Endothelial cell of umbilical vein (primary cell): Measurements from ENCODE around the gene TRDN. TPM values are rescaled to one million over a fixed set of nuclear protein-coding genes. Genes with fewer than 3 reads are reported as not detected.

Source experiments
- BruUV-seq: library from RNA; stranded (reverse); fragments of 400-500 nt; replicated peaks from 2 replicates; lab custom pipeline; 2021; lab: Mats Ljungman, UMichigan
- CTCF ChIA-PET: fragments of 300-600, 350-600 bp; sonication (Branson Sonifier 250); formaldehyde crosslinking; loops from one replicate; lab custom pipeline; 2021; ENCODE audit warnings: antibody characterized with exemption, inconsistent platforms; lab: Charles Lee
- POLR2A ChIA-PET: fragments of 300-600, 350-600 bp; sonication (Branson Sonifier 250); formaldehyde crosslinking; loops from one replicate; lab custom pipeline; 2021; ENCODE audit warnings: antibody characterized with exemption, inconsistent platforms; lab: Charles Lee
- DNase-seq: peaks from one replicate; pipeline ENCODE4 v3.0.0-alpha.2; 2011; ENCODE audit warnings: low read depth, low spot score
- FAIRE-seq: peaks from 2 replicates; lab custom pipeline; 2011; peaks lifted over from hg19 to GRCh38; lab: Jason Lieb, UNC
- H2AFZ ChIP-seq: 2 replicates; pipeline ENCODE4 v1.6.0; 2012; ENCODE audit warnings: low read depth, low read length, control low read depth, inconsistent platforms
- H3K27ac ChIP-seq: 2 replicates; pipeline ENCODE4 v1.5.1; 2011; ENCODE audit warnings: low read depth, mild to moderate bottlenecking, control low read depth, low read length, moderate library complexity; ENCODE audit not compliant: insufficient read depth
- H3K27me3 ChIP-seq, 2 experiments: 2 replicates each; pipeline versions ENCODE4 v1.6.0 to v1.6.1; 2011; ENCODE audit warnings: low read length in 2 of 2, mixed read lengths in 1 of 2; ENCODE audit not compliant: control insufficient read depth in 2 of 2, insufficient read depth in 2 of 2
- H3K36me3 ChIP-seq, 2 experiments: 2 replicates in 1 of 2; 3 replicates in 1 of 2; pipeline ENCODE4 v1.5.1; 2011; ENCODE audit warnings: low read length in 2 of 2, mild to moderate bottlenecking in 1 of 2, moderate library complexity in 1 of 2; ENCODE audit not compliant: control insufficient read depth in 2 of 2, insufficient read depth in 2 of 2; ENCODE audit errors: extremely low read depth in 1 of 2
- H3K4me1 ChIP-seq: 3 replicates; pipeline ENCODE4 v1.5.1; 2011; ENCODE audit warnings: mild to moderate bottlenecking, low read length; ENCODE audit not compliant: control insufficient read depth, insufficient read depth; ENCODE audit errors: extremely low read depth
- H3K4me2 ChIP-seq: 2 replicates; pipeline ENCODE4 v1.6.1; 2011; ENCODE audit warnings: low read length, control low read depth, mixed read lengths; ENCODE audit not compliant: insufficient read depth
- H3K4me3 ChIP-seq, 3 experiments: fragments of 200-600 bp in 1 of 3; sonication (generic), shearing (Covaris generic) in 1 of 3; replicated peaks in 1 of 3; 2 replicates each; pipeline ENCODE4 v1.5.1; 2011 to 2016; ENCODE audit warnings: control low read depth in 3 of 3, low read length in 3 of 3, mild to moderate bottlenecking in 2 of 3, inconsistent platforms in 1 of 3, low read depth in 1 of 3, moderate library complexity in 1 of 3; ENCODE audit not compliant: insufficient read depth in 1 of 3
- H3K79me2 ChIP-seq: 2 replicates; pipeline ENCODE4 v1.6.0; 2012; ENCODE audit warnings: low read length, inconsistent platforms; ENCODE audit not compliant: control insufficient read depth, insufficient read depth
- H3K9ac ChIP-seq: replicated peaks from 2 replicates; pipeline ENCODE3; 2011; ENCODE audit warnings: low read length, control low read depth; ENCODE audit not compliant: insufficient read depth; ENCODE audit errors: extremely low read depth
- H3K9me1 ChIP-seq: replicated peaks from 3 replicates; pipeline ENCODE4 v1.6.0; 2011; ENCODE audit warnings: mild to moderate bottlenecking, low read length; ENCODE audit not compliant: control insufficient read depth, insufficient read depth; ENCODE audit errors: extremely low read depth
- H3K9me3 ChIP-seq: replicated peaks from 2 replicates; pipeline ENCODE4 v1.5.1; 2012; ENCODE audit warnings: low read length, inconsistent platforms; ENCODE audit not compliant: control insufficient read depth, insufficient read depth
- H4K20me1 ChIP-seq: replicated peaks from 2 replicates; pipeline ENCODE3; 2011; ENCODE audit warnings: mild to moderate bottlenecking, low read length; ENCODE audit not compliant: control insufficient read depth, insufficient read depth; ENCODE audit errors: extremely low read depth
- CTCF ChIP-seq, 2 donors: IDR thresholded peaks; 1 replicate in 1 of 2; 2 replicates in 1 of 2; pipeline ENCODE4 v1.5.1; 2011; ENCODE audit warnings: low read length in 2 of 2, mild to moderate bottlenecking in 2 of 2, moderate library complexity in 2 of 2, control low read depth in 1 of 2, inconsistent platforms in 1 of 2, low read depth in 1 of 2; ENCODE audit not compliant: insufficient read depth in 1 of 2; ENCODE audit errors: extremely low read depth in 1 of 2
- EZH2 ChIP-seq: IDR thresholded peaks from 2 replicates; pipeline ENCODE4 v1.6.1; 2012; ENCODE audit warnings: borderline replicate concordance, low read depth, mild to moderate bottlenecking, moderate library complexity, low read length, inconsistent platforms; ENCODE audit not compliant: severe bottlenecking
- FOS ChIP-seq: IDR thresholded peaks from 2 replicates; pipeline ENCODE4 v1.6.1; 2011; ENCODE audit warnings: mild to moderate bottlenecking, low read length, moderate library complexity, borderline replicate concordance; ENCODE audit not compliant: insufficient read depth
- GATA2 ChIP-seq: IDR thresholded peaks from 2 replicates; pipeline ENCODE4 v1.7.0; 2011; ENCODE audit warnings: low read depth, mild to moderate bottlenecking, moderate library complexity, mixed read lengths, low read length; ENCODE audit not compliant: insufficient read length, insufficient read depth
- JUN ChIP-seq: IDR thresholded peaks from 2 replicates; pipeline ENCODE4 v1.6.1; 2011; ENCODE audit warnings: borderline replicate concordance, low read depth; ENCODE audit not compliant: insufficient read length, insufficient read depth
- MAX ChIP-seq: IDR thresholded peaks from 2 replicates; pipeline ENCODE4 v1.6.1; 2011; ENCODE audit not compliant: insufficient read depth, insufficient read length
- MYC ChIP-seq: IDR thresholded peaks from one replicate; pipeline ENCODE4 v1.6.1; 2011; ENCODE audit warnings: mild to moderate bottlenecking, low read depth, low read length
- POLR2A ChIP-seq: IDR thresholded peaks from 2 replicates; pipeline ENCODE4 v1.6.1; 2012; ENCODE audit warnings: low read depth, mild to moderate bottlenecking, control low read depth, low read length
- POLR2AphosphoS5 ChIP-seq: IDR thresholded peaks from 2 replicates; pipeline ENCODE4 v1.6.1; 2012; ENCODE audit warnings: low read depth, mild to moderate bottlenecking, control low read depth, low read length, moderate library complexity; ENCODE audit not compliant: insufficient read depth
- dilution Hi-C: fragments of 300-500 bp; cut with MboI; formaldehyde crosslinking; loops from one replicate; pipeline ENCODE4 v1.15.0; 2019; ENCODE audit warnings: low sequenced_read_pairs; ENCODE audit not compliant: extremely low pct_ligation_motif_present
- intact Hi-C: fragments of 100-400 bp; cut with micrococcal nuclease; formaldehyde crosslinking; loops from one replicate; pipeline ENCODE4 v1.10.0; 2022
- polyA plus RNA-seq, 4 experiments: library from polyadenylated mRNA; depleted of rRNA in 3 of 4; stranded (reverse) in 3 of 4; unstranded in 1 of 4; fragments of >200 nt; gene quantifications; 2 replicates each; pipeline versions ENCODE4 v1.2.1 to v1.2.3, GENCODE V29; 2011 to 2012; ENCODE audit warnings: missing spikeins in 1 of 4
- total RNA-seq: library from RNA; stranded (reverse); gene quantifications from 2 replicates; pipeline ENCODE4 v1.2.3, GENCODE V29; 2021

TRDN gene
- total and polyA plus RNA-seq, 2 donors (not counting 3 experiments of a cell fraction or from before 2014, with no cell fraction given): not detected

GRCh38 chr6:123640567-123641187 is 3.9 kb upstream of the TRDN start:
- H3K9ac ChIP-seq: no peak overlapping the region
- TF ChIP-seq POLR2AphosphoS5 (no peak), FOS (no peak), CTCF (IDR thresholded peaks at IDR 0.05; ENCODE audit: extremely low read depth in 1 of 2, insufficient read depth in 1 of 2, low read depth in 1 of 2, low read length in 2 of 2) (no peak), EZH2 (no peak), POLR2A (no peak), JUN (no peak), MAX (no peak), MYC (no peak), GATA2 (no peak)
- DNase-seq: no peak
- H3K4me3 ChIP-seq: no peak overlapping the region
- H3K9me3 ChIP-seq: no peaks in the 10 kb centered on the region
- ChIA-PET POLR2A (no interaction called here), CTCF (interaction anchor here (0.8 to 1.4 kb wide), 2 partner anchors 14 to 75 kb away, joined by 3 read pairs; no protein-coding TSS in a partner anchor)
- no peaks in the 10 kb centered on the region for H3K9me1 ChIP-seq
- H4K20me1 ChIP-seq: no peaks in the 10 kb centered on the region
- H3K4me2 ChIP-seq: no peak overlapping the region
- intact Hi-C loops: no loop called here
- no peak for FAIRE-seq
- dilution Hi-C loops: no loop called here
- H2AFZ ChIP-seq: no peak overlapping the region
- BruUV-seq: no TSS peak
- no peak overlapping the region for H3K27ac ChIP-seq
- H3K27me3 ChIP-seq: no peaks in the 10 kb centered on the region
- no peaks in the 10 kb centered on the region for H3K4me1 ChIP-seq
- no peaks in the 10 kb centered on the region for H3K36me3 ChIP-seq
- H3K79me2 ChIP-seq: no peaks in the 10 kb centered on the region
